ENCODE data around the gene CPB1. TPM values are rescaled to one million over a fixed set of nuclear protein-coding genes. Genes with fewer than 3 reads are reported as not detected.
A peak's percentile ranks its signal among the peaks of the same experiment; 100 is the strongest.

Gene CPB1
- total and polyA plus RNA-seq, 9 donors = 0.55 to 2.4 (median 1.1) TPM

- H3K4me3 ChIP-seq (ENCODE audit: low read length) = no peak overlapping the region
- no peaks in the 10 kb centered on the region for H3K9me3 ChIP-seq (replicated peaks; ENCODE audit: control insufficient read depth, low read depth, low read length)
- DNase-seq = no peak
- H3K36me3 ChIP-seq (ENCODE audit: control insufficient read depth, insufficient read depth, low read length) = no peaks in the 10 kb centered on the region
- no peaks in the 10 kb centered on the region for H3K4me1 ChIP-seq (ENCODE audit: control insufficient read depth, insufficient read depth, low read length)
- no peaks in the 10 kb centered on the region for H3K27me3 ChIP-seq (ENCODE audit: control insufficient read depth, insufficient read depth, low read length)
- H3K27ac ChIP-seq (ENCODE audit: low read length) = no peak overlapping the region
Measured at GRCh38 chr3:148854061-148854460, 26.4 kb downstream of the CPB1 start.

DNA sequence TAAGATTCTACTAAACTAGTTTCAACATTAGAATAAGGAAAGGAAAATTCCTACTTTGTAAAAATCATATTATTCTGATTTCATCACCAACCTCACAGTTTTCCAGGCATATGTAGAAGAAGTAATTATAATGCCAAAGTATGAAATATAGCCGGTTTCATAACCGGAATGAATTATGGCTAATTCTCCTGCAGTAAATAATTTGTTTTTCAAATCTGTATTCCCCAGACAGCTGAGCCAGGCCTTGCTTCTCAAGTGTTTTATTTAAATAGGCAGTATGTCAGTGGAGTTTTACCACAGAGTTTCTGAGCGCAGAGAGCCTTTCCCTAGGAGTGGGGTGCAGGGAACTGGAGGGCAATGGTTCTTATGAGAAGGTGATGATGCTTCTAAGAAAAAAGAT, 28.8 kb downstream of the CPB1 start:
- no peak overlapping the region for H3K4me3 ChIP-seq (ENCODE audit: low read length)
- 67% methylated on average over 1 of the region's 3 CpGs for WGBS (ENCODE audit: insufficient coverage)
- no peaks in the 10 kb centered on the region for H3K9me3 ChIP-seq (replicated peaks; ENCODE audit: control insufficient read depth, low read depth, low read length)
- DNase-seq = peak; percentile 35
- H3K36me3 ChIP-seq (ENCODE audit: control insufficient read depth, insufficient read depth, low read length) = no peaks in the 10 kb centered on the region
- no peak overlapping the region for H3K27ac ChIP-seq (ENCODE audit: low read length)
- H3K4me1 ChIP-seq (ENCODE audit: control insufficient read depth, insufficient read depth, low read length) = no peaks in the 10 kb centered on the region
- H3K27me3 ChIP-seq (ENCODE audit: control insufficient read depth, insufficient read depth, low read length) = no peaks in the 10 kb centered on the region

DNA sequence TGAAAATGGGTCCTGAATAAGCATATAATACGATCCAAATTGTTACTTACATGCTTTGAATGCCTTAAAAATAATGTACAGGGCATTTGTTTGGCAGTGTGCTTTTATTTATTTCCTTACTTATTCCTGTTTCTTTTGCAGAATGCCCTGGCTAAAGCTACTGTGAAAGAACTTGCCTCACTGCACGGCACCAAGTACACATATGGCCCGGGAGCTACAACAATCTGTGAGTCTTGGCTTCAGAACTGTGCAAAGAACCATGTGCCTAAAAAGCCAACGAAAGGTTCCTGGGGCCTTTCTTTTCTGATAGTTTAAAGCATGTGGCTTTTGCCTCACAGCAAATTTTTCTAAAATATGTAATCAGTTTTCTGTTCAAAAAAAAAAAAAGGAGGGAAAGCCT, 29.7 kb downstream of the CPB1 start:
- H3K4me1 ChIP-seq (ENCODE audit: control insufficient read depth, insufficient read depth, low read length) = no peaks in the 10 kb centered on the region
- no peak overlapping the region for H3K4me3 ChIP-seq (ENCODE audit: low read length)
- H3K27ac ChIP-seq (ENCODE audit: low read length) = no peak overlapping the region
- no peak for DNase-seq
- no peaks in the 10 kb centered on the region for H3K36me3 ChIP-seq (ENCODE audit: control insufficient read depth, insufficient read depth, low read length)
- WGBS (ENCODE audit: insufficient coverage) = 56% methylated on average over 2 of the region's 4 CpGs
- no peaks in the 10 kb centered on the region for H3K9me3 ChIP-seq (replicated peaks; ENCODE audit: control insufficient read depth, low read depth, low read length)
- H3K27me3 ChIP-seq (ENCODE audit: control insufficient read depth, insufficient read depth, low read length) = no peaks in the 10 kb centered on the region

GRCh38 chr3:148861277-148861869, 33.8 kb downstream of the CPB1 start:
- no CpG with 5 or more reads among the region's 1 CpG for WGBS (ENCODE audit: insufficient coverage)
- Histone ChIP-seq H3K4me1 (ENCODE audit: control insufficient read depth, insufficient read depth, low read length) (no peaks in the 10 kb centered on the region), H3K27me3 (ENCODE audit: control insufficient read depth, insufficient read depth, low read length) (no peaks in the 10 kb centered on the region), H3K36me3 (ENCODE audit: control insufficient read depth, insufficient read depth, low read length) (no peaks in the 10 kb centered on the region), H3K4me3 (ENCODE audit: low read length) (no peak overlapping the region), H3K9me3 (replicated peaks; ENCODE audit: control insufficient read depth, low read depth, low read length) (no peaks in the 10 kb centered on the region), H3K27ac (ENCODE audit: low read length) (no peak overlapping the region)
- peak; percentile 28 for DNase-seq

- H3K27me3 ChIP-seq (ENCODE audit: control insufficient read depth, insufficient read depth, low read length) = no peaks in the 10 kb centered on the region
- H3K9me3 ChIP-seq (replicated peaks; ENCODE audit: control insufficient read depth, low read depth, low read length) = no peaks in the 10 kb centered on the region
- H3K4me1 ChIP-seq (ENCODE audit: control insufficient read depth, insufficient read depth, low read length) = no peaks in the 10 kb centered on the region
- H3K36me3 ChIP-seq (ENCODE audit: control insufficient read depth, insufficient read depth, low read length) = no peaks in the 10 kb centered on the region
- DNase-seq = no peak
- 56% methylated on average over 4 of the region's 4 CpGs for WGBS (ENCODE audit: insufficient coverage)
- H3K4me3 ChIP-seq (ENCODE audit: low read length) = no peak overlapping the region
- H3K27ac ChIP-seq (ENCODE audit: low read length) = no peak overlapping the region
Measured at GRCh38 chr3:148863297-148863696, 35.7 kb downstream of the CPB1 start.

DNA sequence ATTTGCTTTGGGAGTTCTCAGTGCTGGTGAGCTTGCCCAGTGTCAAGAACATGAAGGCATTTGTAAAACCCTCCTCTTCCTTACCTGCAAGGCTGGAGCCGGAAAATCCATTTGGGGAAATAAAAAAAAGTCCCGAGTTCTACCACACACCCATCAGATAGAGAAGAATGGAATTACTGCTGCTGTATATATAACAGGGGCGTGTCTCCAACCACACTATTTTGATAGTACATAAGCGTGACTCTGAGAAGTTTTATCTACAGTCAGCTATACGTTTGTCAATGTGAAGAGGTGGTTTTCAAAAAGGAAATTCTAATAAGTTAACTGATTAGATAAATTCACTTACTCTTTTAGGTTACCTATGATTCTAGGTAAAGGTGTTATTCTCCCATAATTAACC, 36.2 kb downstream of the CPB1 start:
- Histone ChIP-seq H3K9me3 (replicated peaks; ENCODE audit: control insufficient read depth, low read depth, low read length) (no peaks in the 10 kb centered on the region), H3K27ac (ENCODE audit: low read length) (no peak overlapping the region), H3K27me3 (ENCODE audit: control insufficient read depth, insufficient read depth, low read length) (no peaks in the 10 kb centered on the region), H3K4me1 (ENCODE audit: control insufficient read depth, insufficient read depth, low read length) (no peaks in the 10 kb centered on the region), H3K4me3 (ENCODE audit: low read length) (no peak overlapping the region), H3K36me3 (ENCODE audit: control insufficient read depth, insufficient read depth, low read length) (no peaks in the 10 kb centered on the region)
- no peak for DNase-seq
- no CpG with 5 or more reads among the region's 5 CpGs for WGBS (ENCODE audit: insufficient coverage)

DNA sequence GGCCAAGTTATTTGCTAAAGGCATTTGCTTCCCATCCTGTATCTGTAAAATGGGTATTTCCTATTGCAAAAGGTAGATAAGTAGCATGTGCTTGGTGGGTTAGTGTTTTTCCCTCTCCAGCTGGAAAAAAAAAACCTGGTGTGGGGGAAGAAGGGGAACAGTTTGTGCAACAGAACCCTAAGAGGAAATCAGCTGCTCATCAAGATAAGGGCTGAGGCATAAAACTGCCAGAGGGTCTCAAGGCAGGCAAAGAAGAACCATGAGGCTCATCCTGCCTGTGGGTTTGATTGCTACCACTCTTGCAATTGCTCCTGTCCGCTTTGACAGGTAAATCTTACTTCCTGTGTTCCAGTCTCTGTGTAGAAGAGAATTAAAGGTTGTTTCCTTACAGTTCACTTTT, 37.4 kb downstream of the CPB1 start, which contains the start of gene CPA3:
Gene CPA3 (plus strand): TSS at position 248 of the 400 bp plus-strand sequence. CDS start 12 bp downstream, at position 260.
- no peak within 1 kb of the TSS for H3K27ac ChIP-seq (ENCODE audit: low read length)
- no peaks in the 10 kb centered on the region for H3K36me3 ChIP-seq (ENCODE audit: control insufficient read depth, insufficient read depth, low read length)
- H3K4me3 ChIP-seq (ENCODE audit: low read length) = no peak within 1 kb of the TSS
- no peaks in the 10 kb centered on the region for H3K4me1 ChIP-seq (ENCODE audit: control insufficient read depth, insufficient read depth, low read length)
- no CpG with 5 or more reads among the region's 1 CpG for WGBS (ENCODE audit: insufficient coverage)
- H3K27me3 ChIP-seq (ENCODE audit: control insufficient read depth, insufficient read depth, low read length) = no peaks in the 10 kb centered on the region
- no peaks in the 10 kb centered on the region for H3K9me3 ChIP-seq (replicated peaks; ENCODE audit: control insufficient read depth, low read depth, low read length)
- no peak for DNase-seq

DNA sequence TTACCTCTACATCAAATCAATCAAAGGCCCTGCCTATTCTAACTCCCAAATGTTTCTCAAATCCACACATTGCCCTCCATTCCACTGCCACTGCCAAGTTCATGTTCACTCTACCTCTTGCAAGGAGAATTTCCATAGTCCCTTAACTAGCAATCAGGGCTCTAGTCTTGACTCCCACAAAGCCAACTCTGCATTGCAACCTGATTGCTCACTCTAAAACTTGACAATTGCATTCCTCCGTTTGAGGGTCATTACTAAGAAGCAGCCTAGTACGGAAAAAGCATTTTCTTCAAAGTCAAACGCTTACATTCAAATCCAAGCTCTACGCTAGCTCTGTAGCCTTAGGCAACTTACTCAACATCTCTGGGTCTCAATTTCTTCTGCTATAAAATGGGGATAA, 38.6 kb downstream of the CPB1 start:
- no peaks in the 10 kb centered on the region for H3K36me3 ChIP-seq (ENCODE audit: control insufficient read depth, insufficient read depth, low read length)
- no peaks in the 10 kb centered on the region for H3K9me3 ChIP-seq (replicated peaks; ENCODE audit: control insufficient read depth, low read depth, low read length)
- WGBS (ENCODE audit: insufficient coverage) = 25% methylated on average over 1 of the region's 4 CpGs
- no peak overlapping the region for H3K4me3 ChIP-seq (ENCODE audit: low read length)
- H3K27me3 ChIP-seq (ENCODE audit: control insufficient read depth, insufficient read depth, low read length) = no peaks in the 10 kb centered on the region
- H3K4me1 ChIP-seq (ENCODE audit: control insufficient read depth, insufficient read depth, low read length) = no peaks in the 10 kb centered on the region
- H3K27ac ChIP-seq (ENCODE audit: low read length) = no peak overlapping the region
- DNase-seq = no peak

DNA sequence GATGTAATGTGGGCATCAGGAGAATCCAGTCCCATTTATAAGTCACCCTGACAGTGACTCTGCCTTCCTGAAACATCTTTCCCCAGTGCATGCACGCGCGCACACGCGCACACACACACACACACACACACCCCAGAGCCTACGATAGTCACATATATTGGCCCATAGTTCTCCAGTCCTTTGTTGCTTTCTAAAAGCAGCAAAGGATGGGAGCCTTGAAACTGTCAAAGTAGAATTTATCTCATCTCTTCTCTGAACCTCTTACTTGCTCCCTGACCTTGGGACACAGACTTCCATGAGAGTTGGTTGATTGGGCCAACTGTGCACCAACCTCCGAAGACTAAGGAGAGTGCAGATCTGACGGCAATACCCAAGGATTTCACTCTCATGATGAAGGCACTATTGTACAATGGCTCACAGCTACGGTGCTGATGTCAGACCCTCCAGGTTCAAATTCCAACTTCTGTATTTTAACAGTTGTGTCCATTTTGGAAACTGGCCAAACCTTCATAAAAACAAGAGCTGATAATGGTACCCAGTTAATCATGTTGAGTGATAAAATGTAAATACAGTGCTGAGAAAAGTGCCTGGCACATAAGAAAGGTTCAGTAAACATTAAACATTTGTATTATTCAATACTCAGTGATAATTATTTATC, 45.8 kb downstream of the CPB1 start:
- H3K27me3 ChIP-seq (ENCODE audit: control insufficient read depth, insufficient read depth, low read length) = no peaks in the 10 kb centered on the region
- H3K9me3 ChIP-seq (replicated peaks; ENCODE audit: control insufficient read depth, low read depth, low read length) = no peaks in the 10 kb centered on the region
- H3K4me1 ChIP-seq (ENCODE audit: control insufficient read depth, insufficient read depth, low read length) = no peaks in the 10 kb centered on the region
- DNase-seq = no peak
- H3K36me3 ChIP-seq (ENCODE audit: control insufficient read depth, insufficient read depth, low read length) = no peaks in the 10 kb centered on the region
- no peak overlapping the region for H3K27ac ChIP-seq (ENCODE audit: low read length)
- 77% methylated on average over 9 of the region's 9 CpGs for WGBS (ENCODE audit: insufficient coverage)
- H3K4me3 ChIP-seq (ENCODE audit: low read length) = no peak overlapping the region

GRCh38 chr3:148873977-148874376, 46.4 kb downstream of the CPB1 start:
- no peaks in the 10 kb centered on the region for H3K9me3 ChIP-seq (replicated peaks; ENCODE audit: control insufficient read depth, low read depth, low read length)
- DNase-seq = no peak
- H3K36me3 ChIP-seq (ENCODE audit: control insufficient read depth, insufficient read depth, low read length) = no peaks in the 10 kb centered on the region
- H3K4me1 ChIP-seq (ENCODE audit: control insufficient read depth, insufficient read depth, low read length) = no peaks in the 10 kb centered on the region
- H3K27ac ChIP-seq (ENCODE audit: low read length) = no peak overlapping the region
- H3K27me3 ChIP-seq (ENCODE audit: control insufficient read depth, insufficient read depth, low read length) = no peaks in the 10 kb centered on the region
- H3K4me3 ChIP-seq (ENCODE audit: low read length) = no peak overlapping the region
- WGBS (ENCODE audit: insufficient coverage) = no CpG with 5 or more reads among the region's 1 CpG

GRCh38 chr3:148878095-148878494, 50.5 kb downstream of the CPB1 start:
- Histone ChIP-seq H3K27me3 (ENCODE audit: control insufficient read depth, insufficient read depth, low read length) (no peaks in the 10 kb centered on the region), H3K4me1 (ENCODE audit: control insufficient read depth, insufficient read depth, low read length) (peaks cover 1% of the 10 kb centered on the region), H3K27ac (ENCODE audit: low read length) (no peak overlapping the region), H3K36me3 (ENCODE audit: control insufficient read depth, insufficient read depth, low read length) (no peaks in the 10 kb centered on the region), H3K4me3 (ENCODE audit: low read length) (no peak overlapping the region), H3K9me3 (replicated peaks; ENCODE audit: control insufficient read depth, low read depth, low read length) (no peaks in the 10 kb centered on the region)
- no peak for DNase-seq
